SU-DHL-6 (cell line): ENCODE results near the gene LRRC2.

ENCODE experiments used
- H2AFZ ChIP-seq: fragments of 200-600 bp; sonication (generic); 2 replicates; pipeline ENCODE4 v1.6.1; 2014; ENCODE audit warnings: low read depth, mild to moderate bottlenecking, moderate library complexity, mixed read lengths, antibody characterized with exemption, low read length; ENCODE audit not compliant: severe bottlenecking
- H3F3A ChIP-seq: fragments of 200-600 bp; shearing (Covaris generic); 2 replicates; pipeline ENCODE4 v1.6.0; 2016; ENCODE audit warnings: antibody characterized with exemption, mild to moderate bottlenecking; ENCODE audit not compliant: insufficient read depth
- H3K27ac ChIP-seq: fragments of 200-600 bp; sonication (generic); 2 replicates; pipeline ENCODE4 v1.5.1; 2016; ENCODE audit warnings: low read depth, mild to moderate bottlenecking, low read length, moderate library complexity, mixed read lengths
- H3K27me3 ChIP-seq: fragments of 200-600 bp; sonication (generic), shearing (Covaris generic); 2 replicates; pipeline ENCODE4 v1.6.0; 2014; ENCODE audit warnings: mild to moderate bottlenecking, low read length
- H3K36me3 ChIP-seq: fragments of 200-600 bp; sonication (generic); 2 replicates; pipeline ENCODE4 v1.6.1; 2014; ENCODE audit warnings: mild to moderate bottlenecking, low read length, mixed read lengths
- H3K4me2 ChIP-seq: fragments of 300-600, 200-600 bp; shearing (Covaris generic), sonication (generic); 2 replicates; pipeline ENCODE4 v1.6.0; 2014; ENCODE audit warnings: low read length, low read depth, mild to moderate bottlenecking; ENCODE audit not compliant: poor library complexity, severe bottlenecking
- H3K4me3 ChIP-seq: fragments of 200-600 bp; sonication (generic); 2 replicates; pipeline ENCODE4 v1.5.1; 2014; ENCODE audit warnings: antibody characterized with exemption, low read length, mild to moderate bottlenecking, mixed read lengths; ENCODE audit not compliant: insufficient read depth, poor library complexity, severe bottlenecking
- H3K79me2 ChIP-seq: fragments of 200-600 bp; sonication (generic); 2 replicates; pipeline ENCODE4 v1.6.1; 2014; ENCODE audit warnings: mild to moderate bottlenecking, low read length, moderate library complexity; ENCODE audit not compliant: insufficient read depth
- H3K9ac ChIP-seq: fragments of 200-600 bp; sonication (generic); 2 replicates; pipeline ENCODE4 v1.7.0; 2014; ENCODE audit warnings: mild to moderate bottlenecking, low read length
- H3K9me2 ChIP-seq: fragments of 200-600 bp; sonication (generic); replicated peaks from 2 replicates; pipeline ENCODE4 v1.6.1; 2014; ENCODE audit warnings: low read length; ENCODE audit not compliant: insufficient read depth
- H3K9me3 ChIP-seq: fragments of 200-600 bp; sonication (generic); 2 replicates; pipeline ENCODE4 v1.6.1; 2014; ENCODE audit warnings: low read length, mixed read lengths; ENCODE audit not compliant: insufficient read depth
- H4K20me1 ChIP-seq: fragments of 200-600 bp; sonication (generic); 2 replicates; pipeline ENCODE4 v1.6.1; 2014; ENCODE audit warnings: low read depth, mild to moderate bottlenecking, antibody characterized with exemption, low read length, moderate library complexity, mixed read lengths
- EZH2phosphoT487 ChIP-seq: fragments of 200-600 bp; sonication (generic), shearing (Covaris generic); conservative IDR thresholded peaks from 2 replicates; pipeline ENCODE4 v1.6.1; 2018; ENCODE audit warnings: mild to moderate bottlenecking, antibody characterized with exemption, low read length, moderate library complexity, mixed read lengths
- TF ChIP-seq, protein P1 (sequence below): fragments of 200-600 bp; sonication (generic); IDR thresholded peaks from one replicate; pipeline ENCODE4 v1.5.1; 2017; ENCODE audit warnings: antibody characterized with exemption, mild to moderate bottlenecking, low read length, moderate library complexity; ENCODE audit not compliant: insufficient read depth, poor library complexity, severe bottlenecking

The LRRC2 gene

DNA sequence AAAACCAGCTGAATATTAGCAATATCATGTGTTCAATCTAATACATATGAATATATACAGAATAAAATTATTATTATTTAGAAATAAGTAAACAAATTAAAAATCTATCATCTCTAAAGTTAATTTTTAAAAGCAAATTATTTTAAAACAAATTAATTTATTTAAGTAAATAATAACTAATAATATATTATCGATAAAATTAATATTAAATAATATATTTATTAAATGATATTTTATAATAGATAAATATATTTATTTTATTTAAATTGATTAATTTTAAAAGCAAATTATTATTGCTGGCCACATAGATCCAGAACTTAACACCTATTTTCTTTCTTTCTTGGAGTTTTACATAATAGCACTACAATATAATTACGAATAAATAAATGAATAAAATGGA is 46.1 kb downstream of the LRRC2 start:
- no peaks in the 10 kb centered on the region for H3K36me3 ChIP-seq
- no peaks in the 10 kb centered on the region for H4K20me1 ChIP-seq
- TF ChIP-seq, protein P1, sequence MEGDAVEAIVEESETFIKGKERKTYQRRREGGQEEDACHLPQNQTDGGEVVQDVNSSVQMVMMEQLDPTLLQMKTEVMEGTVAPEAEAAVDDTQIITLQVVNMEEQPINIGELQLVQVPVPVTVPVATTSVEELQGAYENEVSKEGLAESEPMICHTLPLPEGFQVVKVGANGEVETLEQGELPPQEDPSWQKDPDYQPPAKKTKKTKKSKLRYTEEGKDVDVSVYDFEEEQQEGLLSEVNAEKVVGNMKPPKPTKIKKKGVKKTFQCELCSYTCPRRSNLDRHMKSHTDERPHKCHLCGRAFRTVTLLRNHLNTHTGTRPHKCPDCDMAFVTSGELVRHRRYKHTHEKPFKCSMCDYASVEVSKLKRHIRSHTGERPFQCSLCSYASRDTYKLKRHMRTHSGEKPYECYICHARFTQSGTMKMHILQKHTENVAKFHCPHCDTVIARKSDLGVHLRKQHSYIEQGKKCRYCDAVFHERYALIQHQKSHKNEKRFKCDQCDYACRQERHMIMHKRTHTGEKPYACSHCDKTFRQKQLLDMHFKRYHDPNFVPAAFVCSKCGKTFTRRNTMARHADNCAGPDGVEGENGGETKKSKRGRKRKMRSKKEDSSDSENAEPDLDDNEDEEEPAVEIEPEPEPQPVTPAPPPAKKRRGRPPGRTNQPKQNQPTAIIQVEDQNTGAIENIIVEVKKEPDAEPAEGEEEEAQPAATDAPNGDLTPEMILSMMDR: no peak
- TF ChIP-seq EZH2phosphoT487: no peak

GRCh38 chr3:46517784-46518181 is 48.3 kb downstream of the LRRC2 start:
- no peaks in the 10 kb centered on the region for H4K20me1 ChIP-seq
- H3K9me3 ChIP-seq: no peaks in the 10 kb centered on the region
- H3K4me3 ChIP-seq: no peak overlapping the region
- H3K79me2 ChIP-seq: no peaks in the 10 kb centered on the region
- H3K36me3 ChIP-seq: no peaks in the 10 kb centered on the region
- H3K9ac ChIP-seq: no peak overlapping the region
- H3K9me2 ChIP-seq: no peaks in the 10 kb centered on the region
- no peak overlapping the region for H2AFZ ChIP-seq
- H3F3A ChIP-seq: no peaks in the 10 kb centered on the region
- TF ChIP-seq, protein P1: no peak
- TF ChIP-seq EZH2phosphoT487: no peak
- no peak overlapping the region for H3K4me2 ChIP-seq
- no peak overlapping the region for H3K27ac ChIP-seq
- no peaks in the 10 kb centered on the region for H3K27me3 ChIP-seq

More for the DNA sequence above, 46.1 kb downstream of the LRRC2 start:
- no peak overlapping the region for H3K9ac ChIP-seq
- no peak overlapping the region for H3K4me3 ChIP-seq
- H2AFZ ChIP-seq: no peak overlapping the region
- H3K9me3 ChIP-seq: no peaks in the 10 kb centered on the region
- no peak overlapping the region for H3K4me2 ChIP-seq
- H3K9me2 ChIP-seq: no peaks in the 10 kb centered on the region
- H3K27me3 ChIP-seq: no peaks in the 10 kb centered on the region
- H3K27ac ChIP-seq: no peak overlapping the region
- H3F3A ChIP-seq: no peaks in the 10 kb centered on the region
- no peaks in the 10 kb centered on the region for H3K79me2 ChIP-seq

GRCh38 chr3:46517016-46517783 is 48.9 kb downstream of the LRRC2 start:
- Histone ChIP-seq H3K36me3 (no peaks in the 10 kb centered on the region), H3K4me2 (no peak overlapping the region), H3K9me2 (no peaks in the 10 kb centered on the region), H3K9me3 (no peaks in the 10 kb centered on the region), H2AFZ (no peak overlapping the region), H3K4me3 (no peak overlapping the region), H4K20me1 (no peaks in the 10 kb centered on the region), H3K27ac (no peak overlapping the region), H3K27me3 (no peaks in the 10 kb centered on the region), H3K79me2 (no peaks in the 10 kb centered on the region), H3K9ac (no peak overlapping the region), H3F3A (no peaks in the 10 kb centered on the region)
- TF ChIP-seq, protein P1: no peak
- TF ChIP-seq EZH2phosphoT487: no peak
